WI38 (cell line): Measurements from ENCODE around the gene ATP7A.

Source experiments
- H3K4me3 ChIP-seq: 2 replicates; pipeline ENCODE4 v1.5.1; 2011; ENCODE audit warnings: low read depth, mild to moderate bottlenecking, control low read depth, low read length
- CTCF ChIP-seq: IDR thresholded peaks from 2 replicates; pipeline ENCODE4 v1.5.1; 2012; ENCODE audit warnings: low read depth, mild to moderate bottlenecking, control low read depth, low read length

The ATP7A gene

DNA sequence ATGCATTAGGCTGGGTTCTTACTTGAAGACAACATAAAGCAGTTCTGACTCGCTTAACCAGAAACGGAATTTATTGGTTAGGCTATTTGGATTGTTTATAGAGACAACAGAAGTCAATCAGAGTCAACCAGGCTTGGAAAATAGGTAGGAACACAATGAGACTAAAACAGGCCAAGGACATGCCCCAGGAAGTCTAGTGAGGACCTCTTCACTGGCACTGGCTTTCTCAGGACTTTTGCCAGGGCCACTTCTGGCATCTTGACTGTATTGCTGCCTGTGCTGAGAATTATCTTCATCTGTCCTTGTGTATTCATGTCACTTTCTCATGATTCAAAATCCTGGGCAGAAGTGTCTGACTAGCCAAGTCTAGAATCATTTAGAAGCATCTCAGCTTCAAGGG, 39.3 kb downstream of the ATP7A start:
- no peak for TF ChIP-seq CTCF
- no peak overlapping the region for H3K4me3 ChIP-seq

- H3K4me3 ChIP-seq = no peak overlapping the region
- TF ChIP-seq CTCF = no peak
Measured at GRCh38 chrX:77952173-77952572, 41.7 kb downstream of the ATP7A start.

DNA sequence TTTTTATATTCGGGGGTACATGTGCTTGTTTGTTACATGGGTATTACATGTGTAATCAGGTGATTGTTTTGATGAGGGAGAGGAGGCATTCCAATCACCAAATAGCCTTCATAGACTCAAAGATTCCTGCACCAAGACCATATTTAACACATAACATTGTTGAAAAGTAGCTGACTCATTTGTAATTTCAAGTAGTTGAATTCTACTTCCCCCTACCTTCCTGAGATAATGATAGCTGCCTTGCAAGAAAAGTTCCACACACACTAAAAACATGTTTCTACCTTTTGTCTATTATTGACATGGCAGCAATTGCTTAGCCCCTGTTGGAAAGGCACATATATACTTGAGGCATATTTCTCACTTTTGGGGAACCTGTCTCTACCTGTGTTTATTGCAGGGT, 42.8 kb downstream of the ATP7A start:
- no peak overlapping the region for H3K4me3 ChIP-seq
- TF ChIP-seq CTCF = no peak

DNA sequence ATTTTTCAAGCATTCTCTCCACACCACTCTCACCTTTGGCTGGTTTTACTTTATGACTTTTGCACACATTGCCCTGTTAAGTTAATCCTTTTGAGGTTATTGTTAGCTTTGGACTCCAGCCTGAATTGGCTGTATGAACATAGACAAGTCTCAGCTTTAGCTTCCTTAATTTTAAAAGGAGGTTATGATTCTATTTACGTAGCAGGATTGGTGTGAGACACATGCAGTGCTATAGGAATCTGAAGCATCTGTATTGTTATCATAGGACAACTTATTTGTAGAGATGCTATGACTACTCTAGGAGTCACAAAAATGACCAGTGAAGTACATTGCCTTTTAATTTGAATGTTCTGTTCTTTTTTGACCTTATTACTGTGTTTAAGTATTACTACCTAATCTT, 43.2 kb downstream of the ATP7A start:
- H3K4me3 ChIP-seq = no peak overlapping the region
- no peak for TF ChIP-seq CTCF

DNA sequence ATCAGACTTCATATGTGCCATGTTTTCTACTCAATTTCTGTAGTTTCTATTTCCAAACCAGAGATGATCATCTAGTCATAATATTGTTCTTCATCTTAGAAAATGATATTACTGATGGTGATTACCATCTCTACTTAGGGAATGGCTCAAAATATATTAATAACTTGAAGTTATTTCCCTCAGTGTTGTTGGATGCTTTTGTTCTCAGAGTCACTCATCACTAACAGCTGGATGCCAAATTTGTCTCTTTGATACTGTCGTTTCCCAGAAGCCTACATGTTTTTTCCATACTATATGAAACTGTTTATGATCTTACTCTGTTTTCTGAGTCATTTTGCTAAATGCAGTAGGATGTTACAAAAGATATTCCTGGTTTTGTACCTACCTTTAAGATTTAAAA, 50.1 kb downstream of the ATP7A start:
- no peak for TF ChIP-seq CTCF

GRCh38 chrX:77961063-77961462, 50.6 kb downstream of the ATP7A start:
- H3K4me3 ChIP-seq = no peak overlapping the region
- no peak for TF ChIP-seq CTCF

More for the DNA sequence above, 50.1 kb downstream of the ATP7A start:
- no peak overlapping the region for H3K4me3 ChIP-seq

GRCh38 chrX:77962068-77962902, 51.8 kb downstream of the ATP7A start:
- no peak for TF ChIP-seq CTCF
- no peak overlapping the region for H3K4me3 ChIP-seq
